IMR-90 (cell line): ENCODE results near the gene ZNF76. TPM values are rescaled to one million over a fixed set of nuclear protein-coding genes. Genes with fewer than 3 reads are reported as not detected.

Source experiments
- ATAC-seq: fragments of 200-7000 bp; cut with Tn5 transposase; 2 replicates; pipeline ENCODE4 v1.9.1; 2020; ENCODE audit warnings: low read depth, mild to moderate bottlenecking, moderate library complexity
- BruUV-seq: library from RNA; stranded (reverse); fragments of 400-500 nt; replicated peaks from 2 replicates; lab custom pipeline; 2021; lab: Mats Ljungman, UMichigan
- CTCF ChIA-PET: fragments of 300-600 bp; formaldehyde crosslinking; extraction: SDS; loops from one replicate; lab custom pipeline; 2021; ENCODE audit warnings: antibody characterized with exemption; lab: Yijun Ruan, JAX
- POLR2A ChIA-PET: fragments of 300-600 bp; sonication (Branson Sonifier 250); formaldehyde crosslinking; loops from one replicate; lab custom pipeline; 2022; ENCODE audit warnings: antibody characterized with exemption; ENCODE audit not compliant: unreplicated experiment; lab: Charles Lee
- DNase-seq: peaks from one replicate; pipeline ENCODE4 v3.0.0; 2013
- H2AFZ ChIP-seq: replicated peaks from 2 replicates; pipeline ENCODE3; 2013; ENCODE audit warnings: low read length, mild to moderate bottlenecking; ENCODE audit not compliant: poor library complexity
- H2AK5ac ChIP-seq: 2 replicates; pipeline ENCODE4 v1.6.1; 2013; ENCODE audit warnings: low read depth, low read length, inconsistent platforms
- H2AK9ac ChIP-seq: replicated peaks from 2 replicates; pipeline ENCODE3; 2013; ENCODE audit warnings: mild to moderate bottlenecking, low read depth, low read length, moderate library complexity; ENCODE audit not compliant: poor library complexity
- H2BK120ac ChIP-seq: 2 replicates; pipeline ENCODE4 v1.6.1; 2013; ENCODE audit warnings: low read depth, low read length, inconsistent platforms
- H2BK15ac ChIP-seq: 3 replicates; pipeline ENCODE4 v1.6.1; 2013; ENCODE audit warnings: low read depth, low read length, inconsistent platforms
- H2BK20ac ChIP-seq: 2 replicates; pipeline ENCODE4 v1.6.1; 2013; ENCODE audit warnings: low read depth, mild to moderate bottlenecking, inconsistent platforms, low read length, moderate library complexity
- H2BK5ac ChIP-seq: 2 replicates; pipeline ENCODE4 v1.6.1; 2013; ENCODE audit warnings: mild to moderate bottlenecking, low read depth, low read length, inconsistent platforms; ENCODE audit not compliant: poor library complexity, severe bottlenecking
- H3K14ac ChIP-seq: replicated peaks from 2 replicates; pipeline ENCODE4 v1.6.1; 2013; ENCODE audit warnings: low read depth, low read length, inconsistent platforms
- H3K18ac ChIP-seq: 2 replicates; pipeline ENCODE4 v1.6.1; 2013; ENCODE audit warnings: low read depth, low read length, control low read depth
- H3K23ac ChIP-seq: 2 replicates; pipeline ENCODE4 v1.6.1; 2013; ENCODE audit warnings: low read depth, low read length, inconsistent platforms
- H3K27ac ChIP-seq: 2 replicates; pipeline ENCODE4 v1.5.1; 2013; ENCODE audit warnings: mild to moderate bottlenecking, control low read depth, low read length; ENCODE audit not compliant: insufficient read depth
- H3K27me3 ChIP-seq: 2 replicates; pipeline ENCODE4 v1.6.1; 2013; ENCODE audit warnings: low read length; ENCODE audit not compliant: control insufficient read depth, insufficient read depth
- H3K36me3 ChIP-seq: 2 replicates; pipeline ENCODE4 v1.6.1; 2013; ENCODE audit warnings: low read length, mixed read lengths; ENCODE audit not compliant: control insufficient read depth, insufficient read depth
- H3K4ac ChIP-seq: 2 replicates; pipeline ENCODE4 v1.6.1; 2013; ENCODE audit warnings: low read depth, low read length, inconsistent platforms
- H3K4me1 ChIP-seq: 2 replicates; pipeline ENCODE4 v1.6.1; 2013; ENCODE audit warnings: low read length, mixed read lengths; ENCODE audit not compliant: control insufficient read depth, insufficient read depth
- H3K4me2 ChIP-seq: 2 replicates; pipeline ENCODE4 v1.6.1; 2013; ENCODE audit warnings: low read depth, mild to moderate bottlenecking, control low read depth, low read length, moderate library complexity
- H3K4me3 ChIP-seq: 2 replicates; pipeline ENCODE4 v1.5.1; 2013; ENCODE audit warnings: low read depth, mild to moderate bottlenecking, control low read depth, low read length, moderate library complexity; ENCODE audit not compliant: insufficient read depth
- H3K56ac ChIP-seq: 2 replicates; pipeline ENCODE4 v1.6.1; 2013; ENCODE audit warnings: low read length, inconsistent platforms; ENCODE audit not compliant: insufficient read depth; ENCODE audit errors: extremely low read depth
- H3K79me1 ChIP-seq, 2 experiments: 2 replicates each; pipeline ENCODE4 v1.6.1; 2013; ENCODE audit warnings: low read length in 2 of 2, inconsistent platforms in 1 of 2, low read depth in 1 of 2
- H3K9ac ChIP-seq: 2 replicates; pipeline ENCODE4 v1.6.1; 2013; ENCODE audit warnings: low read depth, low read length, control low read depth
- H3K9me1 ChIP-seq: 2 replicates; pipeline ENCODE4 v1.6.1; 2013; ENCODE audit warnings: low read length, inconsistent platforms; ENCODE audit not compliant: insufficient read depth
- H3K9me3 ChIP-seq: 2 replicates; pipeline ENCODE4 v1.6.1; 2013; ENCODE audit warnings: low read length; ENCODE audit not compliant: control insufficient read depth, insufficient read depth
- H4K20me1 ChIP-seq: 2 replicates; pipeline ENCODE4 v1.6.1; 2013; ENCODE audit warnings: low read length, inconsistent platforms; ENCODE audit not compliant: insufficient read depth
- H4K5ac ChIP-seq: 2 replicates; pipeline ENCODE4 v1.6.1; 2013; ENCODE audit warnings: mild to moderate bottlenecking, low read depth, low read length, control low read depth
- H4K8ac ChIP-seq, 2 experiments: 2 replicates each; pipeline ENCODE4 v1.6.1; 2013; ENCODE audit warnings: low read depth in 2 of 2, low read length in 2 of 2, control low read depth in 1 of 2, inconsistent platforms in 1 of 2
- H4K91ac ChIP-seq: 2 replicates; pipeline ENCODE4 v1.6.1; 2013; ENCODE audit warnings: low read depth, low read length, inconsistent platforms; ENCODE audit not compliant: insufficient read depth
- BHLHE40 ChIP-seq: fragments of 150-350 bp; IDR thresholded peaks from 2 replicates; pipeline ENCODE4 v1.6.1; 2016; ENCODE audit warnings: mild to moderate bottlenecking, low read depth, low read length
- CEBPB ChIP-seq: IDR thresholded peaks from 2 replicates; pipeline ENCODE4 v1.6.1; 2012; ENCODE audit warnings: low read depth, low read length, improper control_type of control experiment
- CHD1 ChIP-seq: IDR thresholded peaks from 2 replicates; pipeline ENCODE4 v1.6.1; 2012; ENCODE audit warnings: low read depth, low read length, improper control_type of control experiment
- CTCF ChIP-seq: conservative IDR thresholded peaks from 2 replicates; pipeline ENCODE4 v1.5.1; 2012; ENCODE audit warnings: mild to moderate bottlenecking, low read depth, low read length, improper control_type of control experiment
- ELK1 ChIP-seq: fragments of 150-350 bp; IDR thresholded peaks from 2 replicates; pipeline ENCODE4 v1.6.1; 2016; ENCODE audit warnings: low read depth, mild to moderate bottlenecking, low read length, moderate library complexity, borderline replicate concordance
- MAFK ChIP-seq: IDR thresholded peaks from 2 replicates; pipeline ENCODE4 v1.6.1; 2012; ENCODE audit warnings: low read depth, low read length, improper control_type of control experiment
- MAZ ChIP-seq: IDR thresholded peaks from 2 replicates; pipeline ENCODE4 v1.6.1; 2012; ENCODE audit warnings: low read depth, mild to moderate bottlenecking, low read length, improper control_type of control experiment, moderate library complexity, borderline replicate concordance
- MXI1 ChIP-seq: IDR thresholded peaks from 2 replicates; pipeline ENCODE4 v1.6.1; 2012; ENCODE audit warnings: low read depth, mild to moderate bottlenecking, low read length, moderate library complexity, borderline replicate concordance
- NFE2L2 ChIP-seq: fragments of 150-350 bp; IDR thresholded peaks from 2 replicates; pipeline ENCODE4 v1.6.1; 2016; ENCODE audit warnings: low read depth, mild to moderate bottlenecking, low read length
- POLR2A ChIP-seq: IDR thresholded peaks from 2 replicates; pipeline ENCODE4 v1.6.1; 2012; ENCODE audit warnings: mild to moderate bottlenecking, low read depth, low read length
- RAD21 ChIP-seq: IDR thresholded peaks from 2 replicates; pipeline ENCODE4 v1.6.1; 2012; ENCODE audit warnings: low read length, improper control_type of control experiment
- RCOR1 ChIP-seq: IDR thresholded peaks from 2 replicates; pipeline ENCODE4 v1.6.1; 2012; ENCODE audit warnings: mild to moderate bottlenecking, low read length, improper control_type of control experiment; ENCODE audit not compliant: insufficient replicate concordance
- RFX5 ChIP-seq: IDR thresholded peaks from 2 replicates; pipeline ENCODE4 v1.8.0; 2012; ENCODE audit warnings: low read depth, mild to moderate bottlenecking, low read length, moderate library complexity
- SMC3 ChIP-seq: fragments of 150-350 bp; IDR thresholded peaks from 2 replicates; pipeline ENCODE4 v1.6.1; 2016; ENCODE audit warnings: low read depth, mild to moderate bottlenecking, antibody characterized with exemption, low read length, moderate library complexity
- USF2 ChIP-seq: fragments of 150-350 bp; IDR thresholded peaks from 2 replicates; pipeline ENCODE4 v1.6.1; 2017; ENCODE audit warnings: mild to moderate bottlenecking, antibody characterized with exemption, low read length, low read depth
- WGBS, 2 experiments: methylation state at CpG; one replicate each; pipeline versions ENCODE4 v1.1.5 to v1.1.7; 2013; ENCODE audit warnings: missing lambda C conversion rate in 2 of 2; ENCODE audit not compliant: insufficient read length in 1 of 2; ENCODE audit errors: extremely low coverage in 2 of 2; 5-methylcytosine and 5-hydroxymethylcytosine counted together
- dilution Hi-C: fragments of 300-500 bp; cut with HindIII; formaldehyde crosslinking; loops from one replicate; pipeline ENCODE4 v1.14.3; 2018; ENCODE audit warnings: low sequenced_read_pairs; ENCODE audit not compliant: unreplicated experiment
- in situ Hi-C: fragments of 300-500 bp; cut with MboI; formaldehyde crosslinking; loops from 3 replicates; pipeline ENCODE4 v1.14.3; 2019; ENCODE audit warnings: low sequenced_read_pairs, inconsistent platforms, mixed read lengths
- intact Hi-C: fragments of 100-400 bp; cut with micrococcal nuclease; formaldehyde crosslinking; loops from 2 replicates; pipeline ENCODE4 v1.10.0; 2022
- polyA plus RNA-seq, 3 experiments: library from polyadenylated mRNA; depleted of rRNA; stranded (reverse); fragments of >200 nt; gene quantifications; 2 replicates each; pipeline ENCODE4 v1.2.3, GENCODE V29; 2012; ENCODE audit warnings: low replicate concordance in 1 of 3
- total RNA-seq: library from RNA; depleted of rRNA; stranded (reverse); fragments of >200 nt; gene quantifications from 2 replicates; pipeline ENCODE4 v1.2.3, GENCODE V29; 2012

ZNF76 gene
- total and polyA plus RNA-seq, 2 of the 4 experiments (the other 2 are of a cell fraction), result 19.9 to 21.1 TPM

GRCh38 chr6:35265523-35265922, 6.0 kb downstream of the ZNF76 start:
- 0 out of 2 replicates have a peak, but pooled peaks cover 2% of the 10 kb centered on the region for H3K36me3 ChIP-seq
- in situ Hi-C loops (no loop called here), dilution Hi-C loops (no loop called here), intact Hi-C loops (no loop called here)
- H2BK5ac ChIP-seq, result no peak overlapping the region
- ATAC-seq (no peak), DNase-seq (no peak)
- peaks cover 7% of the 10 kb centered on the region for H3K9me1 ChIP-seq
- H2BK15ac ChIP-seq, result no peak overlapping the region
- H4K91ac ChIP-seq, result no peak overlapping the region
- H2AFZ ChIP-seq, result no peak overlapping the region
- H2AK5ac ChIP-seq, result no peak overlapping the region
- no peak overlapping the region for H3K4ac ChIP-seq
- H3K27ac ChIP-seq, result no peak overlapping the region
- H2AK9ac ChIP-seq, result no peak overlapping the region
- no peak overlapping the region for H3K18ac ChIP-seq
- no peak overlapping the region for H3K9ac ChIP-seq
- no peak overlapping the region for H3K14ac ChIP-seq
- no peak overlapping the region for H3K4me2 ChIP-seq
- TF ChIP-seq RAD21 (no peak), CEBPB (no peak), SMC3 (no peak), NFE2L2 (no peak), MXI1 (no peak), CTCF (no peak), POLR2A (no peak), MAZ (no peak), BHLHE40 (no peak), MAFK (no peak), RCOR1 (no peak), USF2 (no peak), ELK1 (no peak), CHD1 (no peak), RFX5 (no peak)
- peaks cover 21 to 39% of the 10 kb centered on the region in 2 experiments for H3K79me1 ChIP-seq
- H2BK120ac ChIP-seq, result no peak overlapping the region
- H2BK20ac ChIP-seq, result no peak overlapping the region
- no peak overlapping the region for H3K56ac ChIP-seq
- no peak overlapping the region for H4K8ac ChIP-seq
- no peaks in the 10 kb centered on the region; the same call in 1 of the 2 replicates for H4K20me1 ChIP-seq
- no peaks in the 10 kb centered on the region for H3K9me3 ChIP-seq
- no peak overlapping the region for H3K23ac ChIP-seq
- H3K27me3 ChIP-seq, result no peaks in the 10 kb centered on the region
- no TSS peak for BruUV-seq
- no peak overlapping the region for H4K5ac ChIP-seq
- ChIA-PET CTCF (no interaction called here), POLR2A (no interaction called here)
- 83% methylated on average over 2 of the region's 2 CpGs; no CpG with 5 or more reads in 1 of the 2 experiments for WGBS, 2 experiments
- H3K4me1 ChIP-seq, result 0 out of 2 replicates have a peak, but pooled peaks cover under 1% of the 10 kb centered on the region
- H3K4me3 ChIP-seq, result no peak overlapping the region
